WTC11 (cell line): ENCODE results near the gene CACNA1A.

Source experiments
- ATF2 ChIP-seq: sonication (generic); formaldehyde crosslinking; IDR thresholded peaks from 2 replicates; pipeline ENCODE4 v1.8.1; 2022; ENCODE audit warnings: low read depth, missing genetic modification reagents, borderline replicate concordance
- CTCF ChIP-seq: fragments of 200-600 bp; IDR thresholded peaks from 2 replicates; pipeline ENCODE4 v1.8.0; 2022; ENCODE audit warnings: antibody characterized with exemption
- FOXK1 ChIP-seq: sonication (generic); formaldehyde crosslinking; IDR thresholded peaks from 2 replicates; pipeline ENCODE4 v1.8.0; 2022; ENCODE audit warnings: mild to moderate bottlenecking, moderate library complexity, missing genetic modification reagents
- JAZF1 ChIP-seq: fragments of 250-450 bp; sonication (Bioruptor Pico); IDR thresholded peaks from 2 replicates; pipeline ENCODE4 v1.9.0; 2021; ENCODE audit warnings: moderate library complexity, mild to moderate bottlenecking, inconsistent platforms
- JUN ChIP-seq: sonication (generic); formaldehyde crosslinking; IDR thresholded peaks from 2 replicates; pipeline ENCODE4 v1.8.0; 2023; ENCODE audit warnings: mild to moderate bottlenecking, missing genetic modification reagents
- MAX ChIP-seq: sonication (generic); formaldehyde crosslinking; IDR thresholded peaks from 2 replicates; pipeline ENCODE4 v1.8.0; 2022; ENCODE audit warnings: mild to moderate bottlenecking, missing genetic modification reagents
- NR1H2 ChIP-seq: sonication (generic); formaldehyde crosslinking; IDR thresholded peaks from 2 replicates; pipeline ENCODE4 v1.9.0; 2021; ENCODE audit warnings: mild to moderate bottlenecking, moderate library complexity, missing genetic modification reagents
- NR3C1 ChIP-seq: sonication (generic); formaldehyde crosslinking; conservative IDR thresholded peaks from 2 replicates; pipeline ENCODE4 v1.8.1; 2023; ENCODE audit warnings: low read depth, mild to moderate bottlenecking, missing genetic modification reagents
- ZNF281 ChIP-seq: sonication (generic); formaldehyde crosslinking; IDR thresholded peaks from 2 replicates; pipeline ENCODE4 v1.8.0; 2023; ENCODE audit warnings: mild to moderate bottlenecking, missing genetic modification reagents
- TF ChIP-seq, protein P1 (sequence below): sonication (generic); formaldehyde crosslinking; IDR thresholded peaks from 2 replicates; pipeline ENCODE4 v1.8.1; 2023; ENCODE audit warnings: mild to moderate bottlenecking, moderate library complexity, missing genetic modification reagents
- TF ChIP-seq, protein P2 (sequence below): sonication (generic); formaldehyde crosslinking; conservative IDR thresholded peaks from 2 replicates; pipeline ENCODE4 v1.8.1; 2022; ENCODE audit warnings: mild to moderate bottlenecking, missing genetic modification reagents
- TF ChIP-seq, protein P3 (sequence below): sonication (generic); formaldehyde crosslinking; IDR thresholded peaks from 2 replicates; pipeline ENCODE4 v1.8.0; 2022; ENCODE audit warnings: mild to moderate bottlenecking, missing genetic modification reagents
- TF ChIP-seq, protein P4 (sequence below): sonication (generic); formaldehyde crosslinking; IDR thresholded peaks from 2 replicates; pipeline ENCODE4 v1.8.1; 2022; ENCODE audit warnings: mild to moderate bottlenecking, moderate library complexity, missing genetic modification reagents
- TF ChIP-seq, protein P5 (sequence below): sonication (generic); formaldehyde crosslinking; IDR thresholded peaks from 2 replicates; pipeline ENCODE4 v1.8.1; 2022; ENCODE audit warnings: low read depth, mild to moderate bottlenecking, moderate library complexity, missing genetic modification reagents, borderline replicate concordance

GRCh38 chr19:13530720-13531119 is 24.4 kb upstream of the CACNA1A start:
- TF ChIP-seq JUN (CRISPR knock-in tag), result no peak
- no peak for TF ChIP-seq CTCF
- TF ChIP-seq NR1H2 (CRISPR knock-in tag), result no peak
- TF ChIP-seq, protein P1, sequence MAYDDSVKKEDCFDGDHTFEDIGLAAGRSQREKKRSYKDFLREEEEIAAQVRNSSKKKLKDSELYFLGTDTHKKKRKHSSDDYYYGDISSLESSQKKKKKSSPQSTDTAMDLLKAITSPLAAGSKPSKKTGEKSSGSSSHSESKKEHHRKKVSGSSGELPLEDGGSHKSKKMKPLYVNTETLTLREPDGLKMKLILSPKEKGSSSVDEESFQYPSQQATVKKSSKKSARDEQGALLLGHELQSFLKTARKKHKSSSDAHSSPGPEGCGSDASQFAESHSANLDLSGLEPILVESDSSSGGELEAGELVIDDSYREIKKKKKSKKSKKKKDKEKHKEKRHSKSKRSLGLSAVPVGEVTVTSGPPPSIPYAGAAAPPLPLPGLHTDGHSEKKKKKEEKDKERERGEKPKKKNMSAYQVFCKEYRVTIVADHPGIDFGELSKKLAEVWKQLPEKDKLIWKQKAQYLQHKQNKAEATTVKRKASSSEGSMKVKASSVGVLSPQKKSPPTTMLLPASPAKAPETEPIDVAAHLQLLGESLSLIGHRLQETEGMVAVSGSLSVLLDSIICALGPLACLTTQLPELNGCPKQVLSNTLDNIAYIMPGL (CRISPR knock-in tag), result no peak
- TF ChIP-seq JAZF1, result no peak
- no peak for TF ChIP-seq FOXK1 (CRISPR knock-in tag)
- TF ChIP-seq, protein P2, sequence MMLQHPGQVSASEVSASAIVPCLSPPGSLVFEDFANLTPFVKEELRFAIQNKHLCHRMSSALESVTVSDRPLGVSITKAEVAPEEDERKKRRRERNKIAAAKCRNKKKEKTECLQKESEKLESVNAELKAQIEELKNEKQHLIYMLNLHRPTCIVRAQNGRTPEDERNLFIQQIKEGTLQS (CRISPR knock-in tag), result no peak
- TF ChIP-seq, protein P3, sequence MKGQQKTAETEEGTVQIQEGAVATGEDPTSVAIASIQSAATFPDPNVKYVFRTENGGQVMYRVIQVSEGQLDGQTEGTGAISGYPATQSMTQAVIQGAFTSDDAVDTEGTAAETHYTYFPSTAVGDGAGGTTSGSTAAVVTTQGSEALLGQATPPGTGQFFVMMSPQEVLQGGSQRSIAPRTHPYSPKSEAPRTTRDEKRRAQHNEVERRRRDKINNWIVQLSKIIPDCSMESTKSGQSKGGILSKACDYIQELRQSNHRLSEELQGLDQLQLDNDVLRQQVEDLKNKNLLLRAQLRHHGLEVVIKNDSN (CRISPR knock-in tag), result no peak
- TF ChIP-seq MAX (CRISPR knock-in tag), result no peak
- no peak for TF ChIP-seq NR3C1 (CRISPR knock-in tag)
- no peak for TF ChIP-seq ATF2 (CRISPR knock-in tag)
- no peak for TF ChIP-seq ZNF281 (CRISPR knock-in tag)
- TF ChIP-seq, protein P4, sequence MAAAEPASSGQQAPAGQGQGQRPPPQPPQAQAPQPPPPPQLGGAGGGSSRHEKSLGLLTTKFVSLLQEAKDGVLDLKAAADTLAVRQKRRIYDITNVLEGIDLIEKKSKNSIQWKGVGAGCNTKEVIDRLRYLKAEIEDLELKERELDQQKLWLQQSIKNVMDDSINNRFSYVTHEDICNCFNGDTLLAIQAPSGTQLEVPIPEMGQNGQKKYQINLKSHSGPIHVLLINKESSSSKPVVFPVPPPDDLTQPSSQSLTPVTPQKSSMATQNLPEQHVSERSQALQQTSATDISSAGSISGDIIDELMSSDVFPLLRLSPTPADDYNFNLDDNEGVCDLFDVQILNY (CRISPR knock-in tag), result no peak
- TF ChIP-seq, protein P5, sequence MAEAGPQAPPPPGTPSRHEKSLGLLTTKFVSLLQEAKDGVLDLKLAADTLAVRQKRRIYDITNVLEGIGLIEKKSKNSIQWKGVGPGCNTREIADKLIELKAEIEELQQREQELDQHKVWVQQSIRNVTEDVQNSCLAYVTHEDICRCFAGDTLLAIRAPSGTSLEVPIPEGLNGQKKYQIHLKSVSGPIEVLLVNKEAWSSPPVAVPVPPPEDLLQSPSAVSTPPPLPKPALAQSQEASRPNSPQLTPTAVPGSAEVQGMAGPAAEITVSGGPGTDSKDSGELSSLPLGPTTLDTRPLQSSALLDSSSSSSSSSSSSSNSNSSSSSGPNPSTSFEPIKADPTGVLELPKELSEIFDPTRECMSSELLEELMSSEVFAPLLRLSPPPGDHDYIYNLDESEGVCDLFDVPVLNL, result no peak
